K562 (cell line): ENCODE results near the gene SHFL. TPM values are rescaled to one million over a fixed set of nuclear protein-coding genes. Genes with fewer than 3 reads are reported as not detected.

ENCODE experiments used
- ARHGAP35 ChIP-seq: fragments of 450-650 bp; IDR thresholded peaks from 2 replicates; pipeline ENCODE4 v1.6.1; 2018; ENCODE audit not compliant: partially characterized antibody
- CREBBP ChIP-seq: IDR thresholded peaks from one replicate; pipeline ENCODE4 v1.6.1; 2012; ENCODE audit warnings: low read depth, mild to moderate bottlenecking, control low read depth, inconsistent platforms, low read length
- DNMT1 ChIP-seq: fragments of 450-650 bp; IDR thresholded peaks from 2 replicates; pipeline ENCODE4 v1.6.1; 2016; ENCODE audit warnings: antibody characterized with exemption, mild to moderate bottlenecking
- JUN ChIP-seq, 2 experiments: sonication (generic) in 1 of 2; formaldehyde crosslinking in 1 of 2; IDR thresholded peaks; 2 replicates each; pipeline versions ENCODE4 v1.6.1 to v1.8.0; 2012 to 2022; ENCODE audit warnings: borderline replicate concordance in 2 of 2, mild to moderate bottlenecking in 2 of 2, improper control_type of control experiment in 1 of 2, low read depth in 1 of 2, low read length in 1 of 2, missing genetic modification reagents in 1 of 2
- KDM2B ChIP-seq: fragments of 250-450 bp; sonication (Bioruptor Pico); IDR thresholded peaks from 2 replicates; pipeline ENCODE4 v1.8.0; 2021; ENCODE audit warnings: mild to moderate bottlenecking, moderate library complexity
- KHSRP ChIP-seq: fragments of 450-650 bp; IDR thresholded peaks from 2 replicates; pipeline ENCODE4 v1.6.1; 2017
- MBD2 ChIP-seq: sonication (generic); IDR thresholded peaks from 2 replicates; pipeline ENCODE4 v1.6.1; 2016; ENCODE audit warnings: low read depth, borderline replicate concordance
- NR2C1 ChIP-seq, 2 experiments: fragments of 450-650 bp; IDR thresholded peaks; 2 replicates each; pipeline ENCODE4 v1.6.1; 2017; ENCODE audit warnings: mild to moderate bottlenecking in 2 of 2, antibody characterized with exemption in 1 of 2, inconsistent platforms in 1 of 2, missing compliant biosample characterization in 1 of 2, missing genetic modification characterization in 1 of 2
- PATZ1 ChIP-seq: fragments of 250-450 bp; sonication (Bioruptor Pico); IDR thresholded peaks from 2 replicates; pipeline ENCODE4 v1.5.0; 2020; ENCODE audit warnings: mild to moderate bottlenecking, borderline replicate concordance
- PCBP1 ChIP-seq: fragments of 200-400 bp; formaldehyde crosslinking; IDR thresholded peaks from 2 replicates; pipeline ENCODE4 v1.6.1; 2018; ENCODE audit warnings: mild to moderate bottlenecking, low read depth, low read length; ENCODE audit not compliant: poor library complexity, severe bottlenecking
- POLR2G ChIP-seq: fragments of 200-400 bp; formaldehyde crosslinking; IDR thresholded peaks from 2 replicates; pipeline ENCODE4 v1.6.1; 2017; ENCODE audit warnings: low read depth, mild to moderate bottlenecking, antibody characterized with exemption, low read length, moderate library complexity
- RBM15 ChIP-seq: fragments of 200-400 bp; formaldehyde crosslinking; IDR thresholded peaks from 2 replicates; pipeline ENCODE4 v1.6.1; 2018; ENCODE audit warnings: mild to moderate bottlenecking, low read length, moderate library complexity; ENCODE audit not compliant: insufficient read depth
- SAFB ChIP-seq: fragments of 200-400 bp; formaldehyde crosslinking; IDR thresholded peaks from 2 replicates; pipeline ENCODE4 v1.6.1; 2017; ENCODE audit warnings: low read depth, low read length, borderline replicate concordance
- SIN3B ChIP-seq: fragments of 450-650 bp; IDR thresholded peaks from 2 replicates; pipeline ENCODE4 v1.6.1; 2017; ENCODE audit warnings: low read depth, mild to moderate bottlenecking, moderate library complexity
- SMARCB1 ChIP-seq: IDR thresholded peaks from 2 replicates; pipeline ENCODE4 v1.6.1; 2011; ENCODE audit warnings: improper control_type of control experiment, low read depth; ENCODE audit not compliant: insufficient read length
- STAT5B ChIP-seq: fragments of 250-450 bp; sonication (Bioruptor Pico); IDR thresholded peaks from 2 replicates; pipeline ENCODE4 v1.8.0; 2021; ENCODE audit warnings: mild to moderate bottlenecking, inconsistent platforms
- TAL1 ChIP-seq: fragments of 450-650 bp; IDR thresholded peaks from 2 replicates; pipeline ENCODE4 v1.6.1; 2016; ENCODE audit warnings: mild to moderate bottlenecking
- THRAP3 ChIP-seq: fragments of 450-650 bp; IDR thresholded peaks from 2 replicates; pipeline ENCODE4 v1.6.1; 2016; ENCODE audit warnings: mild to moderate bottlenecking, inconsistent platforms, borderline replicate concordance
- ZNF23 ChIP-seq: fragments of 250-450 bp; sonication (Bioruptor Pico); IDR thresholded peaks from 2 replicates; pipeline ENCODE4 v1.4.0; 2020; ENCODE audit warnings: mild to moderate bottlenecking
- ZNF431 ChIP-seq: sonication (generic); formaldehyde crosslinking; IDR thresholded peaks from 2 replicates; pipeline ENCODE4 v1.8.0; 2022; ENCODE audit warnings: mild to moderate bottlenecking, missing genetic modification reagents
- ZNF444 ChIP-seq: fragments of 250-450 bp; sonication (Bioruptor Pico); IDR thresholded peaks from 2 replicates; pipeline ENCODE4 v1.4.0; 2020; ENCODE audit warnings: mild to moderate bottlenecking, moderate library complexity
- ZNF644 ChIP-seq: fragments of 200-800 bp; sonication (Bioruptor generic); IDR thresholded peaks from 2 replicates; pipeline ENCODE4 v1.6.1; 2016; ENCODE audit warnings: low read depth, missing genetic modification characterization, missing compliant biosample characterization
- ZNF766 ChIP-seq: fragments of 200-800 bp; sonication (Bioruptor generic); conservative IDR thresholded peaks from 2 replicates; pipeline ENCODE4 v1.6.1; 2016; ENCODE audit warnings: missing genetic modification characterization, missing compliant biosample characterization
- ZNF780A ChIP-seq: fragments of 250-450 bp; sonication (Bioruptor Pico); IDR thresholded peaks from 2 replicates; pipeline ENCODE4 v1.5.0; 2021; ENCODE audit warnings: mild to moderate bottlenecking
- polyA plus RNA-seq, 8 experiments: library from polyadenylated mRNA; depleted of rRNA in 4 of 8; stranded (reverse) in 5 of 8; unstranded in 3 of 8; fragments of >200 nt; fragmentation: Nextera tagmentation in 2 of 8; fragmentation: Illumina TruSeq in 1 of 8; extraction: Ambion mirVana in 2 of 8; extraction: Trizol in 1 of 8; gene quantifications; 2 replicates each; pipeline versions ENCODE4 v1.2.1 to v1.2.3, GENCODE V29; 2011 to 2014; ENCODE audit warnings: inconsistent platforms in 1 of 8, missing spikeins in 1 of 8
- total RNA-seq, 7 experiments: library from RNA; depleted of rRNA in 6 of 7; stranded (reverse); fragments of >200 nt in 6 of 7; fragmentation: Illumina TruSeq in 2 of 7; extraction: Trizol in 2 of 7; gene quantifications; 2 replicates each; pipeline versions ENCODE4 v1.2.1 to v1.2.3, GENCODE V29; 2011 to 2021; ENCODE audit warnings: low replicate concordance in 1 of 7
- TF ChIP-seq, protein P1 (sequence below): fragments of 450-650 bp; IDR thresholded peaks from 2 replicates; pipeline ENCODE4 v1.6.1; 2016; ENCODE audit warnings: low read depth, mild to moderate bottlenecking, moderate library complexity

Gene SHFL
- total and polyA plus RNA-seq, 9 of the 15 experiments (the other 6 are each of a cell fraction or from before 2014, with no cell fraction given), result 1.5 to 25.7 (median 13.0) TPM

GRCh38 chr19:10104665-10105508 is 18.8 kb downstream of the SHFL start (continued):
- no peak for TF ChIP-seq SAFB
- no peak for TF ChIP-seq PATZ1
- TF ChIP-seq SMARCB1, result no peak
- TF ChIP-seq THRAP3, result no peak
- TF ChIP-seq SIN3B, result no peak
- TF ChIP-seq ZNF444 (CRISPR knock-in tag), result no peak
- no peak for TF ChIP-seq ZNF766 (CRISPR knock-in tag)
- no peak for TF ChIP-seq NR2C1 (IDR thresholded peaks at IDR 0.05)
- TF ChIP-seq NR2C1 (tag; IDR thresholded peaks at IDR 0.05), result peak; percentile 53; the same call in 1 of the 2 replicates
- TF ChIP-seq STAT5B (CRISPR knock-in tag), result no peak
- TF ChIP-seq JUN (IDR thresholded peaks at IDR 0.05; ENCODE audit: borderline replicate concordance, low read depth, low read length), result no peak
- no peak for TF ChIP-seq JUN (CRISPR knock-in tag; IDR thresholded peaks at IDR 0.05; ENCODE audit: borderline replicate concordance)
- TF ChIP-seq KHSRP, result no peak
- TF ChIP-seq DNMT1, result no peak
- TF ChIP-seq PCBP1, result no peak
- no peak for TF ChIP-seq CREBBP
- no peak for TF ChIP-seq ARHGAP35
- TF ChIP-seq POLR2G, result peak; percentile 39
- no peak for TF ChIP-seq RBM15
- no peak for TF ChIP-seq MBD2
- TF ChIP-seq, protein P1, sequence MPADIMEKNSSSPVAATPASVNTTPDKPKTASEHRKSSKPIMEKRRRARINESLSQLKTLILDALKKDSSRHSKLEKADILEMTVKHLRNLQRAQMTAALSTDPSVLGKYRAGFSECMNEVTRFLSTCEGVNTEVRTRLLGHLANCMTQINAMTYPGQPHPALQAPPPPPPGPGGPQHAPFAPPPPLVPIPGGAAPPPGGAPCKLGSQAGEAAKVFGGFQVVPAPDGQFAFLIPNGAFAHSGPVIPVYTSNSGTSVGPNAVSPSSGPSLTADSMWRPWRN, result no peak
- TF ChIP-seq ZNF644 (tag), result no peak
- no peak for TF ChIP-seq ZNF431 (CRISPR knock-in tag)
- no peak for TF ChIP-seq ZNF23 (CRISPR knock-in tag)
- no peak for TF ChIP-seq TAL1
- no peak for TF ChIP-seq KDM2B (CRISPR knock-in tag)
- TF ChIP-seq ZNF780A (CRISPR knock-in tag), result no peak
